GM19023 (cell line): ENCODE results near the gene RIN3.

Source experiments
- ATAC-seq: cut with Tn5 transposase; IDR thresholded peaks from one replicate; pipeline ENCODE4 v1.9.1; 2021; ENCODE audit warnings: mild to moderate bottlenecking, moderate library complexity; ENCODE audit not compliant: unreplicated experiment

RIN3 gene

DNA sequence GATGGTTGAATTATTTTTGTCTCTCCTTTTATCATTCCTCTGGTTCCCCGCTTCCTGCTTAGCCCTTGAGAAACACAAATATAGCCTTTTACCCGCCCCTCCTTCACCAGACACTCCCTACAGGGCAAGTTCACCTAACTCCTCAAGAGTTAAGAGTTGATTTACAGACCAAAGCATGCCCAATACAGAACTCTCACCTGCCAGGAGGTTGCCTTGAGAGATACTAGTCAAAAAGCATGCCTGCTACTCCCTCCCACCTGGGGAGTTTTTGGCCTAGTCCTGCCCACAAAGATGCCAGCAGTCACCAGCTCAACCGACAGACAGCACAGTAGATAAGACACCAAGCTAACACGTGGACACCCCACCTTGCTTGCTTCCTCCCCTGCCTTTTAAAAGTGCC, 223.6 kb downstream of the RIN3 start:
- ATAC-seq = no peak

DNA sequence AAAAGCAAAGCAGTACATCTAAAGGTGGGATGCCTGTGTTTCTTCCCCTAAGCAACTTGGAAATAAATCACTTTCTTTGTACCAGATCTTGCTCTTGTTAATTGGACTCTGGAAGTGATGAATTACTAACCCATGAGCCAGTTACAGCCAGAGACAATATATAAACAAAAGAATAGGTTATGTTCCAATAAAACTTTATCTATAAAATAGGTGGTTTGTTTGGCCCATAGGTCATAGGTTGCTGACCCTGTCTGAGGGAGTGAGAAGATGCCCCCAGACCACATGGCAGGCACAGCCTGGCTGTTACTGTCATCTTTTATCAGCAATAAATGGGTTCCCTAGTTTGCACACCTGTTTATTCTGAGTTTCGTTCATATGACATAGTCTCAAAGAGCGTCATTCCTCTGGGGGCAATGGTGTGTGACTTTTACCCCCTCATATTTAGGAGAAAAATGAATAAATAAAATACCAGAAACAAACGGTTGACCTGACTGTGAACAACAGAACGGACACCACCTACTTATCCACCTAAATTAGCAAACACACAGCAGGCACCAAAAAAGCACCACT, 224.1 kb downstream of the RIN3 start:
- ATAC-seq = no peak
